HepG2 (cell line): ENCODE data around the gene ZFPM1. TPM values are rescaled to one million over a fixed set of nuclear protein-coding genes. Genes with fewer than 3 reads are reported as not detected.
A peak's percentile ranks its signal among the peaks of the same experiment; 100 is the strongest.

ENCODE experiments used
- AGO1 ChIP-seq: fragments of 200-400 bp; formaldehyde crosslinking; IDR thresholded peaks from 2 replicates; pipeline ENCODE4 v1.6.1; 2017; ENCODE audit warnings: mild to moderate bottlenecking, low read depth, low read length, moderate library complexity; ENCODE audit not compliant: poor library complexity, severe bottlenecking
- ETV5 ChIP-seq: IDR thresholded peaks from 2 replicates; pipeline ENCODE4 v1.6.1; 2018; ENCODE audit warnings: missing biosample characterization, missing genetic modification reagents, inconsistent platforms, borderline replicate concordance
- HMG20A ChIP-seq: IDR thresholded peaks from 2 replicates; pipeline ENCODE4 v1.6.1; 2016; ENCODE audit warnings: borderline replicate concordance
- KDM6A ChIP-seq: IDR thresholded peaks from 2 replicates; pipeline ENCODE4 v1.6.1; 2016; ENCODE audit warnings: low read depth
- KLF6 ChIP-seq: IDR thresholded peaks from 2 replicates; pipeline ENCODE4 v1.8.0; 2016; ENCODE audit warnings: missing biosample characterization, missing genetic modification reagents
- MTA1 ChIP-seq: sonication (generic); formaldehyde crosslinking; IDR thresholded peaks from 2 replicates; pipeline ENCODE4 v1.4.0; 2020; ENCODE audit warnings: missing genetic modification reagents, mild to moderate bottlenecking, borderline replicate concordance
- MXI1 ChIP-seq: IDR thresholded peaks from 3 replicates; pipeline ENCODE4 v1.6.1; 2012; ENCODE audit warnings: low read depth, low read length, inconsistent platforms, borderline replicate concordance
- PAF1 ChIP-seq: IDR thresholded peaks from 2 replicates; pipeline ENCODE4 v1.6.1; 2016; ENCODE audit warnings: missing genetic modification reagents, missing compliant biosample characterization
- PITX1 ChIP-seq: sonication (generic); formaldehyde crosslinking; IDR thresholded peaks from 2 replicates; pipeline ENCODE4 v1.5.1; 2020; ENCODE audit warnings: mild to moderate bottlenecking, missing genetic modification reagents
- POLR2AphosphoS5 ChIP-seq: IDR thresholded peaks from 2 replicates; pipeline ENCODE4 v1.6.1; 2012; ENCODE audit warnings: low read depth, low read length
- SOX13 ChIP-seq, 3 experiments: fragments of 450-650 bp in 1 of 3; sonication (generic) in 1 of 3; formaldehyde crosslinking in 1 of 3; IDR thresholded peaks in 2 of 3; conservative IDR thresholded peaks in 1 of 3; 2 replicates each; pipeline versions ENCODE4 v1.5.0 to v1.6.1; 2016 to 2020; ENCODE audit warnings: antibody characterized with exemption in 1 of 3, mild to moderate bottlenecking in 1 of 3, missing compliant biosample characterization in 1 of 3, missing genetic modification reagents in 1 of 3, moderate library complexity in 1 of 3
- SP4 ChIP-seq: sonication (generic); formaldehyde crosslinking; IDR thresholded peaks from 2 replicates; pipeline ENCODE4 v1.8.1; 2023; ENCODE audit warnings: mild to moderate bottlenecking, missing genetic modification reagents
- ZFAT ChIP-seq: sonication (generic); formaldehyde crosslinking; conservative IDR thresholded peaks from 2 replicates; pipeline ENCODE4 v1.8.1; 2023; ENCODE audit warnings: missing genetic modification reagents, inconsistent platforms
- ZFP37 ChIP-seq: sonication (generic); formaldehyde crosslinking; IDR thresholded peaks from 2 replicates; pipeline ENCODE4 v1.4.0; 2020; ENCODE audit warnings: missing genetic modification reagents, borderline replicate concordance
- ZNF124 ChIP-seq: sonication (generic); formaldehyde crosslinking; IDR thresholded peaks from 2 replicates; pipeline ENCODE4 v1.4.0; 2020; ENCODE audit warnings: missing genetic modification reagents
- ZNF230 ChIP-seq: sonication (generic); formaldehyde crosslinking; IDR thresholded peaks from 2 replicates; pipeline ENCODE4 v1.4.0; 2020; ENCODE audit warnings: mild to moderate bottlenecking, missing genetic modification reagents
- polyA plus RNA-seq, 8 experiments: library from polyadenylated mRNA; depleted of rRNA in 3 of 8; stranded (reverse) in 7 of 8; unstranded in 1 of 8; fragments of >200 nt; fragmentation: Illumina TruSeq in 4 of 8; extraction: Trizol in 4 of 8; gene quantifications; 2 replicates each; pipeline versions ENCODE4 v1.2.1 to v1.2.3, GENCODE V29; 2011 to 2016; ENCODE audit warnings: low read depth in 4 of 8, missing spikeins in 1 of 8, mixed read lengths in 1 of 8; ENCODE audit not compliant: insufficient read depth in 1 of 8
- total RNA-seq, 5 experiments: library from RNA; depleted of rRNA; stranded (reverse); fragments of >200 nt; fragmentation: Illumina TruSeq; extraction: Trizol; gene quantifications; 2 replicates each; pipeline ENCODE4 v1.2.3, GENCODE V29; 2016; ENCODE audit warnings: low read depth in 1 of 5
- TF ChIP-seq, protein P1 (sequence below): sonication (generic); formaldehyde crosslinking; IDR thresholded peaks from 2 replicates; pipeline ENCODE4 v1.5.0; 2020; ENCODE audit warnings: mild to moderate bottlenecking, missing genetic modification reagents
- TF ChIP-seq, protein P2 (sequence below): fragments of 450-650 bp; IDR thresholded peaks from 2 replicates; pipeline ENCODE4 v1.6.1; 2016
- TF ChIP-seq, protein P3 (sequence below): sonication (generic); formaldehyde crosslinking; IDR thresholded peaks from 2 replicates; pipeline ENCODE4 v1.8.0; 2022; ENCODE audit warnings: mild to moderate bottlenecking, missing genetic modification reagents, borderline replicate concordance
- TF ChIP-seq, protein P4 (sequence below): sonication (generic); formaldehyde crosslinking; IDR thresholded peaks from 2 replicates; pipeline ENCODE4 v1.9.0; 2021; ENCODE audit warnings: missing genetic modification reagents, borderline replicate concordance

Gene ZFPM1
- total and polyA plus RNA-seq, 2 of the 13 experiments (the other 11 are each of a cell fraction or from before 2014, with no cell fraction given), result 1.3 to 3.8 TPM

DNA sequence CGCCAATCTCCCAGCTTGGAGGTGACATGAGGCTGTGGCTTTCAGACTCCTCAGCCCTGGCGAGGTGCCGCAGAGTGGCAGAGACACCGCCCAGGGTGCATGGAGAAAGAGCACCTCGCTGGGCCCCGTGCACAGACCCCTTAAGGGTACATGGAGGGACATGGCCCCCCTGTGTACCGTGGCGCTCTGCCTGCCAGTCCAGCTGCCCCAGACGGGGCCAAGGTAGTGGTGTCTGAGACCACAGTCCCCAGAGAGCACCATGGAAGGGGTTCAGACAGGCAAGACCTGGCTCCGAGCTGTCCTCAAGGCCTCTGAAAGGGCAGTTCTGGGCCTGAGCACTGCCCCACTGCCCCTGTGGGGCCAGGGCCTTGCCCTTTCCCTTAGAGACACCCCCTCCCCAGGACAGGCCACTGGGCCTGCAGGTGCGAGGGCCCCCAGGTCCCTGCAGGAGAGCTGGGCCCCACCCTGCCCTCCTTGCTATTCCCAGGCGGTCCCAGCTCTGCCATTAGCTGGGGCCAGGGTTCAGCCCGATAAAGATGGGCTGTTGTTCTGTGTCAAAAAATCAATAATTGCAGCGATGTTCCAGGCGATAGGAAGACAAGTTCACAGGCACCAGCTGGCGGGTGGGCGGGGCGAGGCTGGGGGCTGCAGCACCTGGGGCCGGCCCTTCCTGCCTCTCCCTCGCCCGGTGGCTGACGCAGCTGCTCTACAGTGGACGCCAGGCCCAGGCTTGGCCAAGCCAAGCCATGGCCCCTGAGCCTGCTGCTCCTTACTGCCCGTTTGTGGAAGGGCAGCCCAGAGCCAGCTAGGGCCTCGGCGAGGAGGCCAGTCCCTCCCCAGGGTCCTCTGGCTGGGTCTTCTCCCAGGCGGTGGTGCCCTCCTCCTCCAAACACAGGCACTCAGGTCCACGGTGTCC is 51.7 kb downstream of the ZFPM1 start (continued):
- TF ChIP-seq AGO1 (peak; percentile 56), SOX13 (IDR thresholded peaks at IDR 0.05) (peak; percentile 88), SOX13 (CRISPR knock-in tag; conservative IDR thresholded peaks at IDR 0.05 in 1 of 2, IDR thresholded peaks at IDR 0.05 in 1 of 2) (peak in 1 of 2 experiments; percentile 97; a peak in 2 of 4 replicates), ETV5 (CRISPR knock-in tag) (peak; percentile 83), KLF6 (CRISPR knock-in tag) (peak; percentile 93), SP4 (CRISPR knock-in tag) (peak; percentile 76), MXI1 (peak; percentile 32; the same call in 1 of the 3 replicates), PITX1 (CRISPR knock-in tag) (peak; percentile 91), PAF1 (CRISPR knock-in tag) (no peak), HMG20A (CRISPR knock-in tag) (peak; percentile 69; the same call in 1 of the 2 replicates), KDM6A (CRISPR knock-in tag) (peak; percentile 93), ZFAT (CRISPR knock-in tag) (no peak), POLR2AphosphoS5 (peak; percentile 24; the same call in 1 of the 2 replicates), MTA1 (CRISPR knock-in tag) (peak; percentile 100), ZNF124 (CRISPR knock-in tag) (0 out of 2 replicates have a peak, but pooled peaks have one; percentile 91), ZFP37 (0 out of 2 replicates have a peak, but pooled peaks have one; percentile 49), ZNF230 (CRISPR knock-in tag) (peak; percentile 21)
- TF ChIP-seq, protein P1, sequence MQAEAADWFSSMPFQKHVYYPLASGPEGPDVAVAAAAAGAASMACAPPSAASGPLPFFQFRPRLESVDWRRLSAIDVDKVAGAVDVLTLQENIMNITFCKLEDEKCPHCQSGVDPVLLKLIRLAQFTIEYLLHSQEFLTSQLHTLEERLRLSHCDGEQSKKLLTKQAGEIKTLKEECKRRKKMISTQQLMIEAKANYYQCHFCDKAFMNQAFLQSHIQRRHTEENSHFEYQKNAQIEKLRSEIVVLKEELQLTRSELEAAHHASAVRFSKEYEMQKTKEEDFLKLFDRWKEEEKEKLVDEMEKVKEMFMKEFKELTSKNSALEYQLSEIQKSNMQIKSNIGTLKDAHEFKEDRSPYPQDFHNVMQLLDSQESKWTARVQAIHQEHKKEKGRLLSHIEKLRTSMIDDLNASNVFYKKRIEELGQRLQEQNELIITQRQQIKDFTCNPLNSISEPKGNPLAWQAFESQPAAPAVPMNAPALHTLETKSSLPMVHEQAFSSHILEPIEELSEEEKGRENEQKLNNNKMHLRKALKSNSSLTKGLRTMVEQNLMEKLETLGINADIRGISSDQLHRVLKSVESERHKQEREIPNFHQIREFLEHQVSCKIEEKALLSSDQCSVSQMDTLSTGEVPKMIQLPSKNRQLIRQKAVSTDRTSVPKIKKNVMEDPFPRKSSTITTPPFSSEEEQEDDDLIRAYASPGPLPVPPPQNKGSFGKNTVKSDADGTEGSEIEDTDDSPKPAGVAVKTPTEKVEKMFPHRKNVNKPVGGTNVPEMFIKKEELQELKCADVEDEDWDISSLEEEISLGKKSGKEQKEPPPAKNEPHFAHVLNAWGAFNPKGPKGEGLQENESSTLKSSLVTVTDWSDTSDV (CRISPR knock-in tag), result peak; percentile 12; the same call in 1 of the 2 replicates
- TF ChIP-seq, protein P2, sequence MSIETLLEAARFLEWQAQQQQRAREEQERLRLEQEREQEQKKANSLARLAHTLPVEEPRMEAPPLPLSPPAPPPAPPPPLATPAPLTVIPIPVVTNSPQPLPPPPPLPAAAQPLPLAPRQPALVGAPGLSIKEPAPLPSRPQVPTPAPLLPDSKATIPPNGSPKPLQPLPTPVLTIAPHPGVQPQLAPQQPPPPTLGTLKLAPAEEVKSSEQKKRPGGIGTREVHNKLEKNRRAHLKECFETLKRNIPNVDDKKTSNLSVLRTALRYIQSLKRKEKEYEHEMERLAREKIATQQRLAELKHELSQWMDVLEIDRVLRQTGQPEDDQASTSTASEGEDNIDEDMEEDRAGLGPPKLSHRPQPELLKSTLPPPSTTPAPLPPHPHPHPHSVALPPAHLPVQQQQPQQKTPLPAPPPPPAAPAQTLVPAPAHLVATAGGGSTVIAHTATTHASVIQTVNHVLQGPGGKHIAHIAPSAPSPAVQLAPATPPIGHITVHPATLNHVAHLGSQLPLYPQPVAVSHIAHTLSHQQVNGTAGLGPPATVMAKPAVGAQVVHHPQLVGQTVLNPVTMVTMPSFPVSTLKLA, result 0 out of 2 replicates have a peak, but pooled peaks have one; percentile 11
- TF ChIP-seq, protein P3, sequence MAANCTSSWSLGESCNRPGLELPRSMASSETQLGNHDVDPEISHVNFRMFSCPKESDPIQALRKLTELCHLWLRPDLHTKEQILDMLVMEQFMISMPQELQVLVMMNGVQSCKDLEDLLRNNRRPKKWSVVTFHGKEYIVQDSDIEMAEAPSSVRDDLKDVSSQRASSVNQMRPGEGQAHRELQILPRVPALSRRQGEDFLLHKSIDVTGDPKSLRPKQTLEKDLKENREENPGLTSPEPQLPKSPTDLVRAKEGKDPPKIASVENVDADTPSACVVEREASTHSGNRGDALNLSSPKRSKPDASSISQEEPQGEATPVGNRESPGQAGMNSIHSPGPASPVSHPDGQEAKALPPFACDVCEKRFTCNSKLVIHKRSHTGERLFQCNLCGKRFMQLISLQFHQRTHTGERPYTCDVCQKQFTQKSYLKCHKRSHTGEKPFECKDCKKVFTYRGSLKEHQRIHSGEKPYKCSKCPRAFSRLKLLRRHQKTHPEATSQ, result peak; percentile 28; the same call in 1 of the 2 replicates
- TF ChIP-seq, protein P4, sequence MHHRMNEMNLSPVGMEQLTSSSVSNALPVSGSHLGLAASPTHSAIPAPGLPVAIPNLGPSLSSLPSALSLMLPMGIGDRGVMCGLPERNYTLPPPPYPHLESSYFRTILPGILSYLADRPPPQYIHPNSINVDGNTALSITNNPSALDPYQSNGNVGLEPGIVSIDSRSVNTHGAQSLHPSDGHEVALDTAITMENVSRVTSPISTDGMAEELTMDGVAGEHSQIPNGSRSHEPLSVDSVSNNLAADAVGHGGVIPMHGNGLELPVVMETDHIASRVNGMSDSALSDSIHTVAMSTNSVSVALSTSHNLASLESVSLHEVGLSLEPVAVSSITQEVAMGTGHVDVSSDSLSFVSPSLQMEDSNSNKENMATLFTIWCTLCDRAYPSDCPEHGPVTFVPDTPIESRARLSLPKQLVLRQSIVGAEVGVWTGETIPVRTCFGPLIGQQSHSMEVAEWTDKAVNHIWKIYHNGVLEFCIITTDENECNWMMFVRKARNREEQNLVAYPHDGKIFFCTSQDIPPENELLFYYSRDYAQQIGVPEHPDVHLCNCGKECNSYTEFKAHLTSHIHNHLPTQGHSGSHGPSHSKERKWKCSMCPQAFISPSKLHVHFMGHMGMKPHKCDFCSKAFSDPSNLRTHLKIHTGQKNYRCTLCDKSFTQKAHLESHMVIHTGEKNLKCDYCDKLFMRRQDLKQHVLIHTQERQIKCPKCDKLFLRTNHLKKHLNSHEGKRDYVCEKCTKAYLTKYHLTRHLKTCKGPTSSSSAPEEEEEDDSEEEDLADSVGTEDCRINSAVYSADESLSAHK, result no peak
